Erythroblast (primary cell): Measurements from ENCODE around the gene CORO2B.

Source experiments
- GATA1 ChIP-seq: IDR thresholded peaks from 2 replicates; pipeline ENCODE4 v1.6.1; 2011; ENCODE audit warnings: low read depth, mild to moderate bottlenecking, control low read depth, low read length, moderate library complexity
- POLR2A ChIP-seq: IDR thresholded peaks from 2 replicates; pipeline ENCODE4 v1.6.1; 2011; ENCODE audit warnings: mild to moderate bottlenecking, low read length

DNA sequence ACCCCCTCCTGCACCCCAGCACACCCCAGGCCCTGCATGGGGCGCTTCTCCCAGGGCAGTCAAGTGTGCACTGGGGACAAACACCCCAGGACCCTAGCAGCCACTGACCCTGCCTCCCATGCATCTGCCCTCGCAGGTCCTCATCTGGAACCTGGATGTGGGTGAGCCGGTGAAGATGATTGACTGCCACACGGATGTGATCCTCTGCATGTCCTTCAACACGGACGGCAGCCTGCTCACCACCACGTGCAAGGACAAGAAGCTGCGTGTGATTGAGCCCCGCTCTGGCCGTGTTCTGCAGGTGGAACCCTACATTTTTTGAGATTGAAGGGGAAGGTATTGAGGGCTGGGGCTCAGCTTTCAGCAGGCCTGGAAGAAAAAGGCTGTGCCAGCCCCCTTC, 132.6 kb downstream of the CORO2B start:
- no peak for TF ChIP-seq POLR2A
- no peak for TF ChIP-seq GATA1
